Stimulated activated CD4-positive, alpha-beta T cell treated with anti-CD3 and anti-CD28 coated beads, Interleukin-2, amount 100 ng/mL, for 48 hours (primary cell): ENCODE measurements around the gene WDR49.

Experiments used
- DNase-seq, 2 donors: peaks; one replicate each; pipeline ENCODE4 v3.0.0-alpha.2; 2020

WDR49 gene

DNA sequence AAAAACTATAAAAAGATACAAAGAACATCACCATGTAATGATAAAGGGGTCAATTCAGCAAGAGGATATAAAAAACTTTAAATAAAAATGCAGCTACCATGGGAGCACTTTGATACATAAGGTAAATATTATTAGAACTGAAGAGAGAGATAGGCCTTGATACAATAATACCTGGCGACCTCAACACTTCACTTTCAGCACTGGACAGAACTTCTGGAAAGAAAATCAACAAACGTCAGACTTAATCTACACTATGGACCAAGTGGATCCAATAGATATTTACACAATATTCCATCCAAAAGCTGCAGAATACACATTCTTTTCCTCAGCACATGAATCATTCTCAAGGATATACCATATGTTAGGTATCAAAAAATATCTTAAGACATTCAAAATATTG lies 42.0 kb downstream of the WDR49 start:
- no peak for DNase-seq

DNA sequence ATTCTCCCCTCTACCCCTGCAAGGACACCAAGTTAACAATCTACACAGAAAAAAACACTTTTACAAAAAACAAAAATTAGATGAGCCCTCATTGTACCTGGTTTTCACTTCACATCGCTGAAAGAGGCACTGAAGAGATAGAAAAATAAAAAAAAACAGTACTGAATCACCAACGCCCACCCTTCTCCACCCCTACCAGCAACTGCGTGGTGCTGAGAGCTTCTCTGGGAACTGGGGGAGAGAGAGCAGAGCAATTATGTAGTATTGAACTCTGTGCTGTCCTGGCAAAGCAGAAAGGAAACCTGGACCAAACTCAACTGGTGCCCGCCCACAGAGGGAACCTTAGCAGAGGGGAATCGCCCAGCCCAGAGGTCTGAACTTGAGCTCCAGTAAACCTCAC lies 44.6 kb downstream of the WDR49 start:
- DNase-seq = no peak

DNA sequence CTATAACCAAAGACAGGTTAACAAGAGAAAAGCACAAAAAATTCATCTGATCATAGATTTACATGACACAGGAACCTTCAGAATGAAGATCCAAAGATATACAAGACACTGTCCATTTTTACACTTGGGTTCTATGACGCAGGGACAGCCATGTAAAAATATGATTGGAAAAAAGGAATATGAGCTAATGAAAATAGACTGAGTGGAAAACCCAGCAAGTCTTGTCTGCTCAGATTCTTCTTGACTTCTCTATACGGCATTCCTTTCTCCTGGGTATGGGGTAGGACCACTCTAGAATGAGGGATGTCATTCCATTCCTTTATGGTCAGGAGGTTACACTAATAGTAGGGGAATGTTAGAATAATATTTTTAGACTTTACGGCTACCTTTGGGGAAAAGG lies 46.9 kb downstream of the WDR49 start:
- DNase-seq = no peak

DNA sequence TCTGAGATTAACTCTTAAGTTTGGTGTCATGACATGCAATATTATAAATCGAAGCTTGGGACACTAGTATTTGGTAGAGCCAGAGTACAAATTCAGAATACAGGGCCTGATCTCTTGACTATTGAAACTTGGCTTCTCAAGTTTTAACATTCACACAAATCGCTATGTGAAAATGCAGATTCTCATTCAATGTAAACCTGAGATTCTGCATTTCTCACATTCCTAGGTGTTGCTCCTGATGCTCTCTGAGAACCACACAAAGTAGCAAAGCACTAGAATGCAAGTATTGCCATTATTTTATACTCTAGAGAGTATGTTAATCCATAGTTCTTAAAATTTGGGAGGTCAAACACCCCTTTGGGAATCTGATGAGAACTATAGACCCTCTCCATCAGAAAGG lies 47.9 kb downstream of the WDR49 start:
- DNase-seq = no peak

DNA sequence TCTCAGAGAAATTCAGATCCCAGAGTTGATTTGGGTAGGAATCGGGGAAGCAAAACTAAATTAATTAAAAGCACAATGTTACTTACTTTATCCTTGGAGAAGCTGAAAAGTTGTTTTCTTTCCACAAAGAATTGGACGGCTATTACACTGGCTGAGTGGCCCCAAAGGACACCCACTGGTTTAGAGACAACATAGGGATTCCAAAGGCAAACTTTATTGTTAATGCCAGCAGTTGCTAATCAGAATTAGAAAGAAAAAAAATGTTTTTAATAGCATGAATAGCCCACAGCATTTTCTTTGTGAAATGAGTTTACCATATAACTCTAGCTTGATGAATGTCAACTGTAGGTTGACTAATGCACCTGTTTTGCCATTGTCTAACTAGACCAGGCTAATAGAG lies 51.7 kb downstream of the WDR49 start:
- DNase-seq = no peak

DNA sequence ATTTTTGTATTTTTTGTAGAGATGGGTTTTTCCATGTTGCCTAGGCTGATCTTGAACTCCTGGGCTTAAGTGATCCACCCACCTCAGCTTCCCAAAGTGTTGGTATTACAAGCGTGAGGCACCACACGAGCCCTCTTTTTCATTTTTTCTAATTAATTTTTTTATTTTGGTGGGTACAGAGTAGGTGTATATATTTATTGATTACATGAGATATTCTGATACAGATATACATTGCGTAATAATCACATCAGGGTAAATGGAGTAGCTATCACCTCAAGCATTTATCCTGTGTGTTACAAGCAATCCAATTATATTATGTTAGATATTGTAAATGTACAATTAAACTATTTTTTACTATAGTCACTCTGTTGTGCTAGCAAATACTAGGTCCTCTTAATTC lies 66.1 kb downstream of the WDR49 start:
- DNase-seq = no peak

DNA sequence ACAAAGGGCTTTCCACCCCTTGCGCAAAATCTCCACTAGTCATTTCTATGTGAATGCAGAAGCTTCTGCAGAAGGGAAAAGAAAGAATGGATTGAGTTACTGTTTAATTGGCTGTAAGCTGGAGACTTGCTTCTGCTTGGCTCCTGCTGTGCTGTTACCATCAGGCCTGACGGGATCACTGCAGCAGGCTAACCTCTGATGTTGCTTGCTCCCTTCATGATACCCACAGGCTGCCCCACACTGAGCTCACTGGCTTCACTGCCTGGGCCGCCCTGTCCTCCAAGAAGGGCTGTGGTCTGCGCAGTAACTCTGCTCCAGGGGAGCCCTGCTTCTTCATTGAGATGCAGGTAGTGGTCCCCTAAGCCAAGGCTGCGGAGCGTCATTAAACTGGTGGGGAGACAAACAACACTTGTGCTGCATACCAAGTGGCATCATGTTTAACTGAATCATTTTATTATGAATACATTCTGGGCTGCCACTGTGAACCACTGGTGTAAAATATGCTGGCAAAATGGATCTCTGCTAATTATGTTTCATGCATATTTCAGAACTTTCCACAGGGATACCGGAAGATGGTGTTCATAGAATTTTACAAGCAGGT lies 78.6 kb downstream of the WDR49 start:
- DNase-seq = no peak

DNA sequence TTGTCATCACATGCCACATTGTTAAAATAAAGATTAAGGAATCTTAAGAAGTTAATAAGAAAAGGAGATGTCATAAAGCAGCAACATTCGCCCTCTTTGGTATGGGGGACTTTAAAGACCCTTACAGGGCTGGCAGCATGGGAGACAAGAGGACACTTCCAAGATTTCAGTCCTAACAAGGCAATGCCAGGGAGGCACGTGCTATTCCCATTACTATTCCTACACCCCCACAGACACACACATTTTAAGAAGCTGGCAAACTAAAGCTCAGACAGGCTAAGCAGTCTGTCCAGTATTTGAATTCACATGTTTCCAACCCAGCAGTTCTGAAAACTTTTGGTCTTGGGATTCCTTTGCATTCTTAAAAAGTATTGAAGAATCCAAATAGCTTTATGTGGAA lies 80.8 kb downstream of the WDR49 start:
- no peak for DNase-seq

DNA sequence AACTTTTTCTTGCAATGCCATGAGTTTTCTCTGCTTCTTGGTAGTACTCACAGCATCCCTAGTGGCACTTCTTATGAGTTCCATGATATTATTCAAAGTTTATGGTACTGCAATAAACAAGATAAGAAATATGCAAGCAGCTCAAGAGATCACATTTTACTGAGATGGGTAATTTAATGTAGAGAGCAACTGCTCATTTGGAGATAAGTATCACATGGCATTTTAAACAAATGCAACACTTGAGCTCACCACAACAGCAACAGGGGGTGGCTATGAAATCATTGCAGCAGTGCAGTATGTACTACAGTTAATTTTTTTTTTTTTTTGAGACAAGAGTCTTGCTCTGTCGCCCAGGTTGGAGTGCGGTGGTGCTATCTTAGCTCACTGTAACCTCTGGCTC lies 85.1 kb downstream of the WDR49 start:
- no peak for DNase-seq

DNA sequence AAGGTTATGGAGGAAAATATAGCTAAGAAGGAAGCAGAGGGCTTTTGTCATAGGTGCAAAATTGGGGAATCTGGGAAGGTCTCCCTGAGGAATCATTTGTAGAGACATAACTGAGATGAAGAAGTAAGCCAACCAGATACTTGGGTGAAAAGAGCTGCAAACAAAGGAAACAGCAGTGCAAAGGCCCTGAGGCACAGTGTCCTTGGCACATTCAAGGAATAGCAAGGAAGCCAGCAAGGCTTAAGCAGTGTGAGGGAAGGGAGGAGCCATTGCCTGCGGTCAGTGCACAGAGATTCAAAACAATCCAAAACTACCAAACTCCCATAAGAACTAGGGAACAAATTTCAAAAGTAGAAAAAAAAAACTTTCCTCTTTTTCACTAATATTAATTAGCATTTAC lies 88.3 kb downstream of the WDR49 start:
- DNase-seq = no peak

DNA sequence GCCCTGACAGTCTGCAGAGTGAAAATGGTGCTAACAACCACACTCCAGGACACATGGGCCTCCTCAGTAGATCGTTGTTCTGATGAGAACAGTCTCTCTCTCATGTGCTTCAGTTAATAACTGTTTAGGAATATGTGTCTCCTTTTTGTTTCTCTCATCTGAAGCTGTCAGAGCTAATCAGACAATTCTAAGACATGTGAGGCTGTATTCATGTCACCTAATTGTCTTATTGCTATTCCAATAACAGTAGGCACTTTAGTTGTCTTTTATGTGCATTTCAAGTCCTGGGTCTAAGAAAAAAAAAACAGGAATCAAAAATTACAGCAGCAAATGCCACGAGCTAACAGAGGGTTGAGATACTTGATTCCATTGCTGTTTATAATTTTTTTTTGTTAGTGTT lies 89.1 kb downstream of the WDR49 start:
- DNase-seq = no peak

DNA sequence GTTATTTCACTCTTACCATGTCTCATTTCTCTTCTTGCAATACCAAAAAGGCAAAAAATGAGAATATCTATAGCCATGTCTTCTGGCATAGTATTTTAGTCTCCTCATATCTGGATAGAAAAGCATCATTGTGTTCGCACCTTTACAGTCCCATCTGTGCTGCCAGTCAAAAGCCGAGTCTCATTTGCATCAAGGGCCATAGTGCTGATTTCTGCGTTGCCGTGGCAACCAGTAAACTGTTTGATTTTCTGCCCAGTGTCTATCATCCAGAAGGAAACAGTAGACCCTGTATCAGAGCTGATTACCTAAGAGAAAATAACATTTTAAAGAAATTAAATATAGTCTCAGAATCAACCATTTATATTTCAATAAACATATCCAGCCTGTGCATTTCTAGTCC lies 93.8 kb downstream of the WDR49 start:
- no peak for DNase-seq

DNA sequence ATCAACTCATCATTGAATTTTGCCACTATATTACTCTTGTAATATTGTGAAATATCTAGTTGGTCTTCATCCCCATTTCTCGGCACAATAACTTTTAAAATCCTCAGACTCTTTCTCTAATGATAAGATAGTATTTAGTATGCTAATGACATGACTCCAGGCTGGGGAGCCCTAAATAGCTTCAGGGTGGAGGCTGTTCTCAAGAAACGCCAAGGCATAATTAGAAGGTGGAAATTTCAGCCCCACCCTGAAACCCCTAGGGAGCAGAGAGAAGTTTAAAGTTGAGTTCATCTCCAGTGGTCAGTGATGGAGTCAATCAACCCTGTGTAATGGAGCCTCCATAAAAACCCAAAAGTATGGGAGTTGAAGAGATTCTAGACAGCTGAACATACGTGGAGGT lies 98.8 kb downstream of the WDR49 start:
- no peak for DNase-seq

DNA sequence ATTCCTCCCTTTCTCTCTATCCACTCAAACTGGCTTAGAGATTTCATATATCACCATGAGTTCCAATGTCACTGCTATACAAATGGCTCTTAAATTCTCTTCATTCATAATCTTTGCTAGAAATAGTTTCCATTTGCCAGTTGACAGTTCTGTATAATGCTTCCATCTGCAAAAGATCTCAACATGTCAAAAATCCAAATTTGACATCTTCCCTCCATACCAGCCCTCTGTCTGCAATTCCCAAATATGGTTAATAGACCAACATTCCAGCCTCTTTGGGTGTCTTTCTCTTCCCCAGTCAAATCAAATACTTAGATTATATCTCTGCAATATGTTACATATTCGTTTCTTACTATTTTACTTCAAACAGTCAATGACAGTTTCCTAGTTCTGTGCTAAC lies 115.7 kb downstream of the WDR49 start:
- no peak for DNase-seq

DNA sequence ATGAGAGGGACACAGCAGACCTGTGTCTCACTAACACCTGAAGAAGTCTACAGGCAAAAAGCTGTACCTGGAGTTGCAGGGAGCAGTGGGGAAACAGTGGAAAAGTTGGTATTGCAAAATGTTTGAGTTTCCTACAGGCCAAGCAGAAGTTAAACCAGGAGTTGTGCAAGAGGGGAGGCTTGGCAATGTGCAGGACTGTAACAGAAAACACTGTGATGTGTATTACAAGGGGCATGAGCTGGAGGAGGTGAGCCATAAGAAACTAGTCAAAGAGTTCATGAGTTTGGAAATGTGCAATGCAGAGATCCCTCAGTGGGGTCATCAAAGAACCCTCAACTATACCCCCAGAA lies 132.8 kb downstream of the WDR49 start:
- no peak for DNase-seq

DNA sequence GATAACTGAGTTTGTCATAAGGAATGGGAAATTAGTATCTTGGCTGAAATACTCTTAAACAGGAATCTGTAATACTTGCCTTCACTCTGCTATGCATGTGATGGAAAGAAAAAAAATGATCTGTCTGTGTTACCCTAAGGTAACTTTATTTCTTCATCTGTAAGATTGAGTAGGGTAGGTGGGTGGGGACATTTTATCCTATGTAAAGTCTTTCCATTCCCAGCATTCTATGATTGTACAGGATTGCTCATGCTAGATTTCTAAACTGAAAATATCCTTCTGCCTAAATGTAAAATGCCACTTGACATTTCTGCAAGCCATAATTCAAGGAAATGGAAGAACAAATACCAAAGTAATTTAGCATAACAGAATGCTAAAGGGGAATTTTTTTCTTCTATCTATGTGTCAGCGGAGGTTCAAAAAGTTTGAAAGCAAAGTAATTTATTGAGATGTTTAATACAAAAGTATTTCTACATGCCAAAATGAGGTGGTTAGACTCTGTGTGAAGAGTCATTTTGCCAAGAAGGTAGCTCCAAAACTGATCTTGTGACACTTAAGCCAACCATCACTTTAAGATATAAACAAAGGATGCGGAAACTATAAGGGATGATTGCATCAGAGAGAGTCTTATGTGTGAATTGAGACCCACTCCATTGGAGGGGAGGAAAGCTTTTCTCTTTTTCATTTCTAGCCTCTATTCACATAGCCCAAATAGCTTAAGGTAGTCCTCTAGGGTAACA lies 133.3 kb downstream of the WDR49 start:
- no peak for DNase-seq

DNA sequence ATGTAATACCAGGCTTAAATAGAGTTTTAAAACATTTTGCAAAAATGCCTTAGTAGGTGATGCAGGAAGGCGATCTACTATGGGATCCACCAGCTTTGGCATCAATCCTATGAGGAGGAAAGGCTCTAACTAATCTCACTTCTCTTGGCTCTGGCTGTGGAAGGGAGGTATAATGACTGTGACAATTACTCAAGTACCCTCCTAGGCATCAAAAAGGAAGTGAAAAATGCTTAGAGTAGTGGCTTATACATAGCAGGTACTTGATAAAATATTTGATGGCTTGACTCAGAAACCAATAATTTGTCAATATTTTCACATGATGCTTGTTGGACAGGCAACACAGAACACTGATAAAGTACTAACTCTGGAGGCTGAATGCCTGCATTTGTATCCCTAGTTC lies 145.8 kb downstream of the WDR49 start:
- DNase-seq = no peak

DNA sequence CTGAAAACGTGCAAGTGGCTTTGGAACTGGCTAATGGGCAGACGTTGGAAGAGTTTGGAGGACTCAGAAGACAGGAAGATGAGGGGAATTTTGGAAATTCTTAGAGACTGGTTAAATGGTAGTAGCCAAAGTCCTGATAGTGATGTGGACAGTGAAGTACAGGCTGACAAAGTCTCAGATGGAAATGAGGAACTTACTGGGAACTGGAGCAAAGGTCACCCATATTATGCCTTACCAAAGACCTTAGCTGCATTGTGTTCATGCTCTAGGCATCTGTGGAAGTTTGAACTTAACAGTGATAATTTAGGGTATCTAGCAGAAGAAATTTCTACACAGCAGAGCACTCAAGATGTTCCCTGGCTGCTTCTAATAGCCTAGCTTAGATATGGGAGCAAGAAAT lies 151.3 kb downstream of the WDR49 start:
- no peak for DNase-seq

DNA sequence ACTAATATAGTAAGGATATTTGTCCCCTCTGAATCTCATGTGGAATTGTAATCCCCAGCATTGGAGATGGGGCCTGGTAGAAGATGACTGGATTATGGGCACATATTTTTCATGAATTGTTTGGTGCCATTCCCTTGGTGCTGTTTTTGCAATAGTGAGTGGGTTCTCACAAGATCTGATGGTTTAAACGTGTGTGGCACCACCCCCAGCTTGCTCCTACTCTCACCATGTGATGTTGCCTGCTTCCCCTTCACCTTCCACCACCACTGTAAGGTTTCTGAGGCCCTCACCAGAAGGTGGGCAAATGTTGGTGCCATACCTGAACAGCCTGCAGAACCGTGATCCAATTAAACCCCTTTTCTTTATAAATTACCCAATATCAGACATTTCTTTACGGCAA lies 151.8 kb downstream of the WDR49 start:
- DNase-seq = no peak

DNA sequence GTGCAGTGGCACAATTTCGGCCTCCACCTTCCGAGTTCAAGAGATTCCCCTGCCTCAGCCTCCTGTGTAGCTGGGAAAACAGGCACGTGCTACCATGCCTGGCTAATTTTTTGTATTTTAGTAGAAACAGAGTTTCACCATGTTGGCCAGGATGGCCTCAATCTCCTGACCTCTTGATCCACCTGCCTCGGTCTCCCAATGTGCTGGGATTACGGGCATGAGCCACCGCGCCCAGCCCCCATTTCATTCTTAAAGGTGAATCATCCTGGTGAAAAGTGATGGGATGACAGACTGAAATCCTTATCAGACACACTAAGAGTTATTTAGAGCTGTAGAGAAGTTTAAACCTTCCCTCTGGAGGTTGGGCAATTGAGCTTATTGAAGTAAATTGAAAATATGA lies 155.8 kb downstream of the WDR49 start:
- DNase-seq = no peak

DNA sequence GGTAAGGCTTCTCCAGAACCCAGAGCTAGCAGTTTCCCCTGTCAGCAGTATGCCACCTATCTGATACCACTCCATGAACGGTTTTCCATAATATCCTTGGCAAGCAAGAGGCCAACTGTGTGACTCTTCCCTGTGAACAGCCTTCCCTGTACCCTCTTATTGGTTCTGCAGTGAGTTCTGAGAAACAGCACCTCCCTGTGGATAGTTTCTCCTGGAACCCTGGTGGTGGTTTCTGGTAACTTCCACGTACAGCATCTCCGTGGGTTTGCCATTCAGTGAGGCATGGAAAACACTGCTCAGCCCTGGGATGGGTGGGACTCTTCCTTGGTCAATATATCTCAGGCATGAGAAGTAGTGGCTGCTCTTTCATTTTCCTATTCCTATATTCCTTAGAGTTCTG lies 160.5 kb downstream of the WDR49 start:
- DNase-seq = no peak

DNA sequence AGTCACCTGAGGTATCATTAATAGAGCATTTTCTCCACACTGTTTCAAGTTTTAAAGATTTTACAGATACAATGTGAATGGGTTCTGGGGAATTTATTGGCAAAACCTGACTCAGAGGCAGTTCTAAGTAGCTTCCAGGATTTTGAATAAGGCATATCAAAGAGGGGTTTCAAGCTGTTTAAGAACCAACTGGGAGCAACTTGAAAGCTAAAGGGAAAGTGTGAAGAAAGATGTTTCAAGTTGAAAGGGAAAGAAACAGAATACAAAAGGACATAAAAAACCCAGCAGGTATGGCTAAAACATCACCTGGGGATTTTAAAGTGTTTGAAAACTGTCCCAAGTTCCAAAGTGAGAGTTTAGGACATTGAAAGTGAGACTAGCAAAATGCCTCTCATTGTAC lies 162.1 kb downstream of the WDR49 start:
- DNase-seq = no peak

DNA sequence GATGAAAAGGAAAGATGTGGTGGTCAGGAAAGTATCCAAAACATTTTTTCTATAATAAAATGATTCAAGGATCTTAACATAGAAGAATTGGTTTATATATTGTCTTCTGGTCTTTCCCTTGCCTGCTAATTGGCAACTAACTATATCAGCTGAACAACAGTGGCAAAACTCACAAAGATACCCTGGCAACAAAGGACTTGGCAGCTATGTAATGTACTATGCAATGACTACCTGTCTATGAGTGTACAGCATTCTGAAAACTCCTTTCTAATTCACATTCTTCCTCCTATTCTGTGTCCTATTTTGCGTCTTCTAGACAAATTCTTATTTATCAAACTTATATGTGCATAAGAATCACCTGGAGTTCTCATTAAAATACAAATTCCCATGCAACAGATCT lies 164.2 kb downstream of the WDR49 start:
- no peak for DNase-seq

DNA sequence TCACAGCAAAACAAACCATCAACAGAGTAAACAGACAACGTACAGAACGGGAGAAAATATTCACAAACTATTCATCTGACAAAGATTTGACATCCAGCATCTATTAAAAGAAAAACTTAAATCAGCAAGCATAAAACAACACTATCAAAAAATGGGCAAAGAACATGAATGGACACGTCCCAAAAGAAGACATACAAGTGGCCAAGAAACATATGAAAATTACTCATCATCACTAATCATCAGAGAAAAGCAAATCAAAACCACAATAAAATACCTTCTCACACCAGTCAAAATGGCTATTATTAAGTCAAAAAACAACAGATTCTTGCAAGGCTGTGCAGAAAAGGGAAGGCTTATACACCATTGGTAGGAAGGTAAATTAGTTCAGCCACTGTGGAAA lies 166.2 kb downstream of the WDR49 start:
- no peak for DNase-seq

DNA sequence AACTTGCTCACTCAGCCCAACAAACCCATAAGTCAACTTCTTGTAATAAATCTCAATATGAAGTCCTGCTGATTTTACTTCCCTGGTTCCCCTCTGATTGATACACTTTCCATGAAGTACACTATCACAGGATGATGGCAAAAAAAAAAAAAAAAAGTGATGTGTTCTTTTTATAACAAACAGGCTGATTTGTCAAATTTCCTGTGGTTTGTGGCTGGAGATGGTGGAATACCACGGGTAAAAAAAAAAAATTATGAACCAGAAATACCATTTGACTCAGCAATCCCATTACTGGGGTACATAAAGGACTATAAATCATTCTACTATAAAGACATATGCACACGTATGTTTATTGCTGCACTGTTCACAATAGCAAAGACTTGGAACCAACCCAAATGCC lies 169.2 kb downstream of the WDR49 start:
- DNase-seq = no peak
